Osteoblast (primary cell): ENCODE data around the gene TXNIP. TPM values are rescaled to one million over a fixed set of nuclear protein-coding genes. Genes with fewer than 3 reads are reported as not detected.

ENCODE experiments used
- DNase-seq: peaks from one replicate; pipeline ENCODE4 v3.0.0; 2011; ENCODE audit warnings: low spot score, mixed read lengths; ENCODE audit not compliant: insufficient read length; ENCODE audit errors: missing footprints
- H2AFZ ChIP-seq: 2 replicates; pipeline ENCODE4 v1.6.0; 2011; ENCODE audit warnings: mild to moderate bottlenecking, low read length
- H3K27ac ChIP-seq: 2 replicates; pipeline ENCODE4 v1.5.1; 2011; ENCODE audit warnings: mild to moderate bottlenecking, low read depth, low read length, moderate library complexity
- H3K27me3 ChIP-seq: 2 replicates; pipeline ENCODE4 v1.6.0; 2012; ENCODE audit warnings: mild to moderate bottlenecking, control low read depth, inconsistent platforms, low read length, moderate library complexity; ENCODE audit not compliant: insufficient read depth
- H3K36me3 ChIP-seq: 2 replicates; pipeline ENCODE4 v1.5.1; 2011; ENCODE audit warnings: mild to moderate bottlenecking, low read length, control low read depth, moderate library complexity; ENCODE audit not compliant: insufficient read depth
- H3K4me1 ChIP-seq: 2 replicates; pipeline ENCODE4 v1.5.1; 2011; ENCODE audit warnings: mild to moderate bottlenecking, low read length, control low read depth, moderate library complexity; ENCODE audit not compliant: insufficient read depth
- H3K4me2 ChIP-seq: 2 replicates; pipeline ENCODE4 v1.6.0; 2011; ENCODE audit warnings: mild to moderate bottlenecking, low read length; ENCODE audit not compliant: insufficient read depth
- H3K4me3 ChIP-seq: fragments of 200-600 bp; sonication (generic); 3 replicates; pipeline ENCODE4 v1.5.1; 2012; ENCODE audit warnings: mild to moderate bottlenecking, low read length, inconsistent platforms; ENCODE audit not compliant: insufficient read depth
- H3K79me2 ChIP-seq: 2 replicates; pipeline ENCODE4 v1.6.0; 2012; ENCODE audit warnings: mild to moderate bottlenecking, low read length, control low read depth, inconsistent platforms; ENCODE audit not compliant: insufficient read depth
- H3K9me3 ChIP-seq: 2 replicates; pipeline ENCODE4 v1.5.1; 2011; ENCODE audit warnings: low read depth, low read length, control low read depth
- H4K20me1 ChIP-seq: 2 replicates; pipeline ENCODE4 v1.6.0; 2012; ENCODE audit warnings: mild to moderate bottlenecking, low read length, control low read depth; ENCODE audit not compliant: insufficient read depth
- CTCF ChIP-seq: IDR thresholded peaks from 2 replicates; pipeline ENCODE4 v1.5.1; 2011; ENCODE audit warnings: mild to moderate bottlenecking, low read depth, low read length, moderate library complexity; ENCODE audit errors: extremely low read depth
- total RNA-seq: library from RNA; depleted of rRNA; stranded (reverse); fragments of >200 nt; gene quantifications from 2 replicates; pipeline ENCODE4 v1.2.3, GENCODE V29; 2012

The TXNIP gene
- total RNA-seq, 1 donor = 400 TPM

GRCh38 chr1:146022403-146023127 is 26.2 kb upstream of the TXNIP start:
- H3K9me3 ChIP-seq = no peaks in the 10 kb centered on the region
- H2AFZ ChIP-seq = no peak overlapping the region
- H3K4me3 ChIP-seq = no peak overlapping the region
- no peaks in the 10 kb centered on the region for H3K36me3 ChIP-seq
- DNase-seq = no peak
- H3K27me3 ChIP-seq = peaks cover 21% of the 10 kb centered on the region
- H4K20me1 ChIP-seq = no peaks in the 10 kb centered on the region
- no peak overlapping the region for H3K4me2 ChIP-seq
- H3K27ac ChIP-seq = no peak overlapping the region
- no peaks in the 10 kb centered on the region for H3K79me2 ChIP-seq
- no peaks in the 10 kb centered on the region for H3K4me1 ChIP-seq
- TF ChIP-seq CTCF = no peak

- no peak within 1 kb of the TSS for H3K27ac ChIP-seq
- H3K9me3 ChIP-seq = no peaks in the 10 kb centered on the region
- no peaks in the 10 kb centered on the region for H3K79me2 ChIP-seq
- peak; percentile 44 for DNase-seq
- no peak within 1 kb of the TSS for H3K4me3 ChIP-seq
- H3K36me3 ChIP-seq = no peaks in the 10 kb centered on the region
- peaks cover 21% of the 10 kb centered on the region for H3K27me3 ChIP-seq
- TF ChIP-seq CTCF = no peak
- no peak within 1 kb of the TSS for H2AFZ ChIP-seq
- H3K4me1 ChIP-seq = peaks cover 5% of the 10 kb centered on the region
- H3K4me2 ChIP-seq = no peak within 1 kb of the TSS
- H4K20me1 ChIP-seq = no peaks in the 10 kb centered on the region
Measured at GRCh38 chr1:146021622-146022402, 25.4 kb upstream of the TXNIP start, which contains the start of gene HJV. Gene HJV (minus strand): TSS chr1:146021735. CDS start chr1:146020231, 1,504 bp downstream.

- no peak overlapping the region for H3K27ac ChIP-seq
- H3K4me1 ChIP-seq = peaks cover 6% of the 10 kb centered on the region
- H3K27me3 ChIP-seq = peaks cover 21% of the 10 kb centered on the region
- no peak overlapping the region for H3K4me2 ChIP-seq
- peak; percentile 69 for DNase-seq
- H3K36me3 ChIP-seq = no peaks in the 10 kb centered on the region
- no peak overlapping the region for H3K4me3 ChIP-seq
- H3K79me2 ChIP-seq = no peaks in the 10 kb centered on the region
- no peak overlapping the region for H2AFZ ChIP-seq
- no peaks in the 10 kb centered on the region for H3K9me3 ChIP-seq
- TF ChIP-seq CTCF = no peak
- H4K20me1 ChIP-seq = no peaks in the 10 kb centered on the region
Measured at GRCh38 chr1:146021050-146021445, 24.7 kb upstream of the TXNIP start.
